Measurements from ENCODE around the gene SCN1B.

SCN1B gene

GRCh38 chr19:35021596-35021995 lies 8.7 kb upstream of the SCN1B start:
- H3K36me3 ChIP-seq (ENCODE audit: insufficient read depth): no peaks in the 10 kb centered on the region
- no peak overlapping the region for H3K27ac ChIP-seq
- no peaks in the 10 kb centered on the region for H3K79me2 ChIP-seq (ENCODE audit: insufficient read depth, low read depth)
- H3K27me3 ChIP-seq (ENCODE audit: insufficient read depth, low read depth): no peaks in the 10 kb centered on the region
- no peak overlapping the region for H3K9ac ChIP-seq
- no peak overlapping the region for H3K4me3 ChIP-seq (IDR thresholded peaks at IDR 0.05; ENCODE audit: insufficient read depth, low read depth, low read length)
- H3K4me2 ChIP-seq: no peak overlapping the region
- H2AFZ ChIP-seq (ENCODE audit: low read depth): no peak overlapping the region
- H3K4me1 ChIP-seq (ENCODE audit: low read depth, poor library complexity, severe bottlenecking): no peaks in the 10 kb centered on the region
- no peak for TF ChIP-seq CTCF (conservative IDR thresholded peaks at IDR 0.05; ENCODE audit: low read depth, low read length)
- no peaks in the 10 kb centered on the region for H4K20me1 ChIP-seq (ENCODE audit: insufficient read depth)

DNA sequence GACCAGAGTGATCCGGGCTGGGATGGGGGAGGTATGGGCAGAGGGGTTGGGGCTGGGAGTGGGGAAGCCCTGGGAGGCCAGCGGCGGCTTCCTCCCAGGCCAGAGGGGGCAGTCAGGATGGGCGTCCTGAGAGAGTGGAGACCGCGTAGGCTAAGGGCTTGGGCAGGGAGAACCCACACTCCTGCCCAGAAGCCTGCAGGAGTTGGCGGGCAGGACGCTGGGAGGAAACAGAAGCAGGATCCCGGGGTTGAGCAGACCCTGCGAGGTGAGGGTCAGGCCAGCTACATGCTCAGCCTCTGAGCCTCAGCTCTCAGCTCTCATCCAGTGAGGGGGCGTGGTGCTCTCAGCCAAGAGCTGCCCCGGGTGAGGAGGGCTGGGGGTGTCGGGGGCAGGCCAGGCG lies 7.8 kb upstream of the SCN1B start:
- TF ChIP-seq CTCF (conservative IDR thresholded peaks at IDR 0.05; ENCODE audit: low read depth, low read length): no peak
- H3K36me3 ChIP-seq (ENCODE audit: insufficient read depth): no peaks in the 10 kb centered on the region

GRCh38 chr19:35023428-35023827 lies 6.8 kb upstream of the SCN1B start:
- no peaks in the 10 kb centered on the region for H3K4me1 ChIP-seq (ENCODE audit: low read depth, poor library complexity, severe bottlenecking)
- H3K36me3 ChIP-seq (ENCODE audit: insufficient read depth): no peaks in the 10 kb centered on the region
- no peaks in the 10 kb centered on the region for H3K79me2 ChIP-seq (ENCODE audit: insufficient read depth, low read depth)
- H3K27ac ChIP-seq: no peak overlapping the region
- no peak overlapping the region for H3K4me2 ChIP-seq
- no peaks in the 10 kb centered on the region for H3K27me3 ChIP-seq (ENCODE audit: insufficient read depth, low read depth)
- H3K4me3 ChIP-seq (IDR thresholded peaks at IDR 0.05; ENCODE audit: insufficient read depth, low read depth, low read length): no peak overlapping the region
- no peak overlapping the region for H3K9ac ChIP-seq
- TF ChIP-seq CTCF (conservative IDR thresholded peaks at IDR 0.05; ENCODE audit: low read depth, low read length): no peak
- no peaks in the 10 kb centered on the region for H4K20me1 ChIP-seq (ENCODE audit: insufficient read depth)
- no peak overlapping the region for H2AFZ ChIP-seq (ENCODE audit: low read depth)

More for the DNA sequence above, 7.8 kb upstream of the SCN1B start:
- H4K20me1 ChIP-seq (ENCODE audit: insufficient read depth): no peaks in the 10 kb centered on the region
- H3K4me1 ChIP-seq (ENCODE audit: low read depth, poor library complexity, severe bottlenecking): no peaks in the 10 kb centered on the region
- H3K27ac ChIP-seq: no peak overlapping the region
- no peak overlapping the region for H2AFZ ChIP-seq (ENCODE audit: low read depth)
- no peak overlapping the region for H3K9ac ChIP-seq
- H3K4me2 ChIP-seq: no peak overlapping the region
- no peaks in the 10 kb centered on the region for H3K27me3 ChIP-seq (ENCODE audit: insufficient read depth, low read depth)
- H3K4me3 ChIP-seq (IDR thresholded peaks at IDR 0.05; ENCODE audit: insufficient read depth, low read depth, low read length): no peak overlapping the region
- no peaks in the 10 kb centered on the region for H3K79me2 ChIP-seq (ENCODE audit: insufficient read depth, low read depth)

DNA sequence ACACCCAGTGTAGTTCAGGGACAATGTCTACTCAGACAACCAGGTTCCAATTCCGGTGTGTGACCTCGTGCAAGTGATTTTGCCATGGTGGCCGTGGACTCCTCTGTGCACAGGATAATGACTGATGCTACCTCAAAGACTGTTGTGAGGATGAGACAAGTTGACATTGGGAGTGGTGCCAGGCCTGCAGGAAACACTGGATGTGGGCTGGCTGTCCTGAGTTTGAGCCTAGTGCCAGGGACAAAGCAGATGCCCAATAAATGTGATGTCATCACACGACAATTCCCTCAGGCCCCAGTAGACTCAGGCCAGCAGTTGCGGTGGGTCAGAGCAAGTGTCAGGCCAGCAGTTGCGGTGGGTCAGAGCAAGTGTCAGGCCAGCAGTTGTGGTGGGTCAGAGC lies 6.2 kb upstream of the SCN1B start:
- no peaks in the 10 kb centered on the region for H3K4me1 ChIP-seq (ENCODE audit: low read depth, poor library complexity, severe bottlenecking)
- TF ChIP-seq CTCF (conservative IDR thresholded peaks at IDR 0.05; ENCODE audit: low read depth, low read length): no peak
- H3K27me3 ChIP-seq (ENCODE audit: insufficient read depth, low read depth): no peaks in the 10 kb centered on the region
- H3K4me2 ChIP-seq: no peak overlapping the region
- H3K36me3 ChIP-seq (ENCODE audit: insufficient read depth): no peaks in the 10 kb centered on the region
- H2AFZ ChIP-seq (ENCODE audit: low read depth): no peak overlapping the region
- H3K79me2 ChIP-seq (ENCODE audit: insufficient read depth, low read depth): no peaks in the 10 kb centered on the region
- no peak overlapping the region for H3K4me3 ChIP-seq (IDR thresholded peaks at IDR 0.05; ENCODE audit: insufficient read depth, low read depth, low read length)
- no peak overlapping the region for H3K9ac ChIP-seq
- no peaks in the 10 kb centered on the region for H4K20me1 ChIP-seq (ENCODE audit: insufficient read depth)
- no peak overlapping the region for H3K27ac ChIP-seq

Data from KMS-11 (cell line).